PC-9 (cell line): ENCODE measurements around the gene AGPAT3. TPM values are rescaled to one million over a fixed set of nuclear protein-coding genes. Genes with fewer than 3 reads are reported as not detected.
A peak's percentile ranks its signal among the peaks of the same experiment; 100 is the strongest.

Experiments
- BruUV-seq: library from RNA; stranded (reverse); fragments of 400-500 nt; replicated peaks from 2 replicates; lab custom pipeline; 2021; lab: Mats Ljungman, UMichigan
- CTCF ChIA-PET: fragments of 300-600 bp; sonication (Branson Sonifier 250); formaldehyde crosslinking; loops from one replicate; lab custom pipeline; 2022; ENCODE audit warnings: antibody characterized with exemption; lab: Charles Lee
- POLR2A ChIA-PET: fragments of 300-600 bp; sonication (Branson Sonifier 250); formaldehyde crosslinking; loops from one replicate; lab custom pipeline; 2022; ENCODE audit warnings: antibody characterized with exemption; ENCODE audit not compliant: unreplicated experiment; lab: Charles Lee
- DNase-seq, 2 experiments: peaks; one replicate each; pipeline versions ENCODE4 v3.0.0 to v3.0.0-alpha.2; 2015 to 2022; ENCODE audit warnings: mixed read lengths in 1 of 2
- H2AFZ ChIP-seq: fragments of 200-600 bp; sonication (generic); 2 replicates; pipeline ENCODE4 v1.8.1; 2017; ENCODE audit warnings: antibody characterized with exemption
- H3F3A ChIP-seq: fragments of 200-600 bp; sonication (generic); 2 replicates; pipeline ENCODE4 v1.8.1; 2017; ENCODE audit warnings: antibody characterized with exemption, mild to moderate bottlenecking, low read depth; ENCODE audit not compliant: insufficient read depth
- H3K27ac ChIP-seq: fragments of 200-600 bp; sonication (generic); 2 replicates; pipeline ENCODE4 v1.6.1; 2016; ENCODE audit warnings: mixed run types
- H3K27me3 ChIP-seq: fragments of 200-600 bp; sonication (generic); 2 replicates; pipeline ENCODE4 v1.6.1; 2016; ENCODE audit warnings: low read depth, mixed run types; ENCODE audit not compliant: insufficient read depth
- H3K36me3 ChIP-seq: fragments of 200-600 bp; sonication (generic); 2 replicates; pipeline ENCODE4 v1.6.1; 2016; ENCODE audit warnings: low read depth, mixed run types
- H3K4me1 ChIP-seq: fragments of 200-600 bp; sonication (generic); replicated peaks from 2 replicates; pipeline ENCODE4 v1.6.1; 2016; ENCODE audit warnings: mixed run types; ENCODE audit not compliant: insufficient read depth
- H3K4me2 ChIP-seq: fragments of 200-600 bp; sonication (generic); 2 replicates; pipeline ENCODE4 v1.6.1; 2017; ENCODE audit warnings: mixed run types
- H3K4me3 ChIP-seq: fragments of 200-600 bp; sonication (generic); 2 replicates; pipeline ENCODE4 v1.6.1; 2016; ENCODE audit warnings: mixed run types
- H3K79me2 ChIP-seq: fragments of 200-600 bp; sonication (generic); 2 replicates; pipeline ENCODE4 v1.6.1; 2017; ENCODE audit warnings: low read depth, mixed run types
- H3K9me2 ChIP-seq: fragments of 200-600 bp; sonication (generic); 2 replicates; pipeline ENCODE4 v1.8.1; 2017; ENCODE audit warnings: mild to moderate bottlenecking; ENCODE audit not compliant: insufficient read depth
- H3K9me3 ChIP-seq: fragments of 200-600 bp; sonication (generic); 2 replicates; pipeline ENCODE4 v1.8.1; 2016; ENCODE audit warnings: low read depth; ENCODE audit not compliant: insufficient read depth
- H4K20me1 ChIP-seq: fragments of 200-600 bp; sonication (generic); 2 replicates; pipeline ENCODE4 v1.8.1; 2017; ENCODE audit not compliant: insufficient read depth
- EZH2 ChIP-seq: fragments of 200-600 bp; sonication (generic); IDR thresholded peaks from 2 replicates; pipeline ENCODE4 v1.8.0; 2017; ENCODE audit warnings: antibody characterized with exemption, low read depth
- intact Hi-C: fragments of 100-400 bp; cut with micrococcal nuclease; formaldehyde crosslinking; loops from one replicate; pipeline ENCODE4 v1.10.0; 2022; ENCODE audit not compliant: unreplicated experiment
- total RNA-seq: library from RNA; stranded (reverse); gene quantifications from 2 replicates; pipeline ENCODE4 v1.2.3, GENCODE V29; 2021
- TF ChIP-seq, protein P1 (sequence below): fragments of 200-600 bp; sonication (generic); conservative IDR thresholded peaks from 2 replicates; pipeline ENCODE4 v1.6.1; 2017; ENCODE audit warnings: mixed run types, antibody characterized with exemption, mild to moderate bottlenecking, moderate library complexity

Gene AGPAT3
- total RNA-seq, 1 experiment from 2014 or later: 39.0 TPM

DNA sequence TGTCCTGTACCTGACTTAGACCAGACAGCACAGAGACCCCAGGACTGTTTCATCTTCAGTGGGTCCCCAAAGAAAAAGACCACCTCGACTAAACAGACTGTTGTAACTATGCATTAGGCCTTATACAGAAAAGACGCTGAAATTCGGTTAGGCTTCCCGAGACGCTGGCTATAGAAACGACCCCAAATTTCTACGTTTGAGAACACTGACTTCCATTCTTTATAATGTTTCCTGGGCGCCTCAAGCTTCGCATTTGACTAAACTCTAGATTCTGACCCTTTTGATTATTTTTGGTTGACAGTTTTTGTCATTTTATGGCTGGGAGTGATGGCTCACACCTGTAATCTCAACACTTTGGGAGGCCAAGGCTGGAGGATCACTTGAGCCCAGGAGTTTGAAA, 146.1 kb downstream of the AGPAT3 start:
- Histone ChIP-seq H3K4me2 (peak overlapping the region; percentile 88), H2AFZ (peak overlapping the region; percentile 75; the same call in 1 of the 2 replicates), H3F3A (peaks cover 10% of the 10 kb centered on the region; the same call in 1 of the 2 replicates), H3K9me2 (no peaks in the 10 kb centered on the region), H3K36me3 (no peaks in the 10 kb centered on the region), H3K27ac (no peak overlapping the region), H3K9me3 (no peaks in the 10 kb centered on the region), H3K4me1 (peaks cover 25% of the 10 kb centered on the region), H4K20me1 (peaks cover 28% of the 10 kb centered on the region), H3K79me2 (peaks cover 44% of the 10 kb centered on the region), H3K4me3 (peak overlapping the region; percentile 79), H3K27me3 (no peaks in the 10 kb centered on the region)
- DNase-seq: no peak
- intact Hi-C loops: no loop called here
- TSS peak; percentile 83 for BruUV-seq
- ChIA-PET CTCF (interaction anchor here (0.7 kb wide), 2 partner anchors 118 to 157 kb away, joined by 3 to 8 read pairs; no protein-coding TSS in a partner anchor), POLR2A (interaction anchor here (0.6 kb wide), 1 partner anchor 19 kb away, joined by 6 read pairs; no protein-coding TSS in a partner anchor)
- TF ChIP-seq, protein P1, sequence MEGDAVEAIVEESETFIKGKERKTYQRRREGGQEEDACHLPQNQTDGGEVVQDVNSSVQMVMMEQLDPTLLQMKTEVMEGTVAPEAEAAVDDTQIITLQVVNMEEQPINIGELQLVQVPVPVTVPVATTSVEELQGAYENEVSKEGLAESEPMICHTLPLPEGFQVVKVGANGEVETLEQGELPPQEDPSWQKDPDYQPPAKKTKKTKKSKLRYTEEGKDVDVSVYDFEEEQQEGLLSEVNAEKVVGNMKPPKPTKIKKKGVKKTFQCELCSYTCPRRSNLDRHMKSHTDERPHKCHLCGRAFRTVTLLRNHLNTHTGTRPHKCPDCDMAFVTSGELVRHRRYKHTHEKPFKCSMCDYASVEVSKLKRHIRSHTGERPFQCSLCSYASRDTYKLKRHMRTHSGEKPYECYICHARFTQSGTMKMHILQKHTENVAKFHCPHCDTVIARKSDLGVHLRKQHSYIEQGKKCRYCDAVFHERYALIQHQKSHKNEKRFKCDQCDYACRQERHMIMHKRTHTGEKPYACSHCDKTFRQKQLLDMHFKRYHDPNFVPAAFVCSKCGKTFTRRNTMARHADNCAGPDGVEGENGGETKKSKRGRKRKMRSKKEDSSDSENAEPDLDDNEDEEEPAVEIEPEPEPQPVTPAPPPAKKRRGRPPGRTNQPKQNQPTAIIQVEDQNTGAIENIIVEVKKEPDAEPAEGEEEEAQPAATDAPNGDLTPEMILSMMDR: no peak
- TF ChIP-seq EZH2: no peak

DNA sequence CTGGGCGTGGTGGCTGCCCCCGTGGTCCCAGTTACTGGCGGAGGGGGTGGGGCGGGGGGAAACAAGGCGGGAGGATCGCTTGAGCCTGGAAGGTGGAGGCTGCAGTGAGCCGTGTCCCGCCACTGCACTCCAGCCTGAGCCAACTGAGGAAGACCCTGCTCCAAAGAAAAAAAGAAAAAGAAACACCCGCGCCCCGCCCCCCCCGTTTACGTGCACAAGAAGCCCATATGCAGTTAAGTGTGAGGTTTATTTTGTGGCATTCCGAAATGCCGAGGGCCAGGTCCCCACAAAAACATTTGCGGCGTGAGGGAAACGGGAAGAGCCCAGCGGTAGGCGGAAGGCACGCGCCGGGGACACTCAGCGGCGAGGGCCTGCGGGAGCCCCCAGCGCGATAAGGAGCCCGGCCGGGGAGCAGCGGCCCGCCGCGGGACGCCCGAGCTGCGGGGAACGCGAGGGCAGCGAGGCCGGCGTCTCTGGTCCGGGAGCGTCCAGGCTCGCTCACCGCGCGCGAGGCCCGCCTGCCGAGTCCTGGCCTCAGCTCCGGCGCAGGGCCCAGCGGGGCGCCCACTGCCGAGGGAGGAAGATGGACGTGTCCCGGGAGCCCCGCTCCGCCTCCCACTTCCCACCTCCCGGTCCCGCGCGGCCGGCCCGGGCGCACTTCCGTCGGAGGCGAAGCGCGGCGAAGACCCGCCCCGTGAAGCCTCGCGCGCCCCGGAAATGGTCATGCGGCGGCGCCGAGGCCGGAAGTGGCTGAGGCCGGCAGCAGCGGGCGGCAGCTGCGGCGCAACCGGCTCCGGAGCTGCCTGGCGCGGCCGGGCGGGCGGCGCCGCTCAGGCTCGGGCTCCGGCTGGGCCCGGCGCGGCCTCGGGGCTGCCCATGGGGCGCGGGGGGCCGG, 146.8 kb downstream of the AGPAT3 start, which contains the start of gene TRAPPC10:
Gene TRAPPC10 (plus strand): TSS at position 731 of the 895 bp plus-strand sequence. CDS start 185 bp downstream, outside the sequence.
- Histone ChIP-seq H4K20me1 (peaks cover 33% of the 10 kb centered on the region), H3K4me3 (peak within 1 kb of the TSS; percentile 83), H3K27ac (peak within 1 kb of the TSS; percentile 43), H3K9me2 (no peaks in the 10 kb centered on the region), H3F3A (0 out of 2 replicates have a peak, but pooled peaks cover 3% of the 10 kb centered on the region), H3K79me2 (peaks cover 51% of the 10 kb centered on the region), H3K4me2 (peak within 1 kb of the TSS; percentile 98), H3K27me3 (no peaks in the 10 kb centered on the region), H3K4me1 (peaks cover 18% of the 10 kb centered on the region), H3K36me3 (no peaks in the 10 kb centered on the region), H2AFZ (peak within 1 kb of the TSS; percentile 75), H3K9me3 (no peaks in the 10 kb centered on the region)
- peak; percentile 59 to 77 for DNase-seq
- no TSS peak for BruUV-seq
- intact Hi-C loops: no loop called here
- POLR2A ChIA-PET: interaction anchor here (0.6 kb wide), 1 partner anchor 20 kb away, joined by 6 read pairs; no protein-coding TSS in a partner anchor
- CTCF ChIA-PET: interaction anchor here (0.7 kb wide), 1 partner anchor 158 kb away, joined by 3 read pairs; no protein-coding TSS in a partner anchor
- no peak for TF ChIP-seq EZH2
- TF ChIP-seq, protein P1: no peak
